Stimulated activated CD4-positive, alpha-beta T cell treated with anti-CD3 and anti-CD28 coated beads, Interleukin-12 subunit alpha, Interleukin-12 subunit beta, amount 100 ng/mL, for 48 hours (primary cell): ENCODE data around the gene SORCS2.

Experiments
- DNase-seq, 3 donors: peaks; one replicate each; pipeline ENCODE4 v3.0.0-alpha.2; 2020; ENCODE audit warnings: low read depth in 2 of 3, low spot score in 1 of 3

Gene SORCS2

GRCh38 chr4:7217474-7218321 is 25.4 kb downstream of the SORCS2 start:
- no peak for DNase-seq

- no peak for DNase-seq
These were observed 26.3 kb downstream of the SORCS2 start for GRCh38 chr4:7218686-7219085.

GRCh38 chr4:7222521-7222920 is 30.2 kb downstream of the SORCS2 start:
- DNase-seq = no peak

- no peak for DNase-seq
These were observed 31.2 kb downstream of the SORCS2 start for GRCh38 chr4:7223541-7223940.

- no peak for DNase-seq
These were observed 31.7 kb downstream of the SORCS2 start for GRCh38 chr4:7224001-7224400.

GRCh38 chr4:7224878-7225533 is 32.7 kb downstream of the SORCS2 start:
- no peak for DNase-seq

GRCh38 chr4:7226439-7226838 is 34.1 kb downstream of the SORCS2 start:
- no peak for DNase-seq

- no peak for DNase-seq
These were observed 34.7 kb downstream of the SORCS2 start for GRCh38 chr4:7227008-7227407.

GRCh38 chr4:7228734-7229133 is 36.4 kb downstream of the SORCS2 start:
- DNase-seq = no peak

GRCh38 chr4:7232061-7232650 is 39.8 kb downstream of the SORCS2 start:
- DNase-seq = no peak

GRCh38 chr4:7233006-7233580 is 40.8 kb downstream of the SORCS2 start:
- DNase-seq = no peak

GRCh38 chr4:7233601-7234000 is 41.3 kb downstream of the SORCS2 start:
- DNase-seq = no peak

GRCh38 chr4:7234355-7235029 is 42.2 kb downstream of the SORCS2 start:
- DNase-seq = no peak

GRCh38 chr4:7235030-7235380 is 42.7 kb downstream of the SORCS2 start:
- no peak for DNase-seq

- no peak for DNase-seq
These were observed 44.5 kb downstream of the SORCS2 start for GRCh38 chr4:7236847-7237246.

GRCh38 chr4:7237873-7238272 is 45.5 kb downstream of the SORCS2 start:
- DNase-seq = no peak

- DNase-seq = no peak
These were observed 46.1 kb downstream of the SORCS2 start for GRCh38 chr4:7238300-7238960.

GRCh38 chr4:7239101-7239820 is 46.9 kb downstream of the SORCS2 start:
- DNase-seq = no peak

GRCh38 chr4:7239844-7240243 is 47.5 kb downstream of the SORCS2 start:
- DNase-seq = no peak

- no peak for DNase-seq
These were observed 48.0 kb downstream of the SORCS2 start for GRCh38 chr4:7240306-7240705.
